Cardiac septum (tissue), 1 donor: ENCODE measurements around the gene NPY4R. TPM values are rescaled to one million over a fixed set of nuclear protein-coding genes. Genes with fewer than 3 reads are reported as not detected.

Source experiments
- total RNA-seq: library from RNA; stranded (reverse); fragmentation: NEBNext Ultra II Directional; extraction: Animal tissue kit (Norgen Biotek cat#: 25700); gene quantifications from one replicate; pipeline ENCODE4 v1.2.1, GENCODE V29; 2021
- donor health status: DM: no; HTN: no; CAD: no.

The NPY4R gene
- total RNA-seq, 1 donor from 2014 or later, result not detected

Other genes with a start within 250 kb of the NPY4R start
- not detected for gene ANTXRL, start 179.0 kb downstream of the NPY4R start, total RNA-seq
- gene ANXA8L1, start 90.2 kb downstream of the NPY4R start, total RNA-seq, result not detected
- not detected for gene GPRIN2, start 90.7 kb upstream of the NPY4R start, total RNA-seq
- 6.7 TPM for gene SYT15, start 113.2 kb upstream of the NPY4R start, total RNA-seq